Activated CD4-positive, alpha-beta T cell treated with anti-CD3 and anti-CD28 coated beads for 36 hours (primary cell): ENCODE measurements around the gene ZNF584. TPM values are rescaled to one million over a fixed set of nuclear protein-coding genes. Genes with fewer than 3 reads are reported as not detected.
"Not testable (repeated sequence)": the region's sequence is repeated elsewhere in the genome, so short reads cannot be mapped to it uniquely, and the experiment has no call there.

ENCODE experiments used
- ATAC-seq: fragments of 200-7000 bp; cut with Tn5 transposase; one replicate; pipeline ENCODE4 v1.10.0; 2021; ENCODE audit warnings: mild to moderate bottlenecking, moderate library complexity
- CTCF ChIA-PET: fragments of 350-600 bp; sonication (Branson Sonifier 250); formaldehyde crosslinking; loops from one replicate; lab custom pipeline; 2021; ENCODE audit warnings: antibody characterized with exemption; lab: Charles Lee
- POLR2A ChIA-PET: fragments of 350-600 bp; sonication (Branson Sonifier 250); formaldehyde crosslinking; loops from one replicate; lab custom pipeline; 2021; ENCODE audit warnings: antibody characterized with exemption, inconsistent platforms; lab: Charles Lee
- DNase-seq: peaks from one replicate; pipeline ENCODE4 v3.0.0-alpha.2; 2020
- H3K27ac Mint-ChIP-seq: one replicate; pipeline ENCODE4 v1.8.0; 2021; ENCODE audit warnings: mixed read lengths
- H3K27me3 Mint-ChIP-seq: one replicate; pipeline ENCODE4 v1.8.0; 2021; ENCODE audit warnings: mixed read lengths
- H3K36me3 Mint-ChIP-seq: one replicate; pipeline ENCODE4 v1.8.0; 2021; ENCODE audit warnings: low read depth, mixed read lengths
- H3K4me1 Mint-ChIP-seq: one replicate; pipeline ENCODE4 v1.8.0; 2021; ENCODE audit warnings: mixed read lengths
- H3K4me3 Mint-ChIP-seq: one replicate; pipeline ENCODE4 v1.8.0; 2021; ENCODE audit warnings: mild to moderate bottlenecking, moderate library complexity, mixed read lengths
- H3K9me3 Mint-ChIP-seq: one replicate; pipeline ENCODE4 v1.8.0; 2021; ENCODE audit warnings: low read depth, mixed read lengths
- intact Hi-C, 2 experiments: fragments of 100-400 bp; cut with DNase I in 1 of 2; cut with micrococcal nuclease in 1 of 2; formaldehyde crosslinking; loops; one replicate each; pipeline versions ENCODE4 v1.14.2 to v1.15.1; 2022 to 2024; cut with DNase I, micrococcal nuclease
- total RNA-seq, 2 experiments: library from RNA; stranded (reverse); gene quantifications; one replicate each; pipeline ENCODE4 v1.2.3, GENCODE V29; 2021

The ZNF584 gene
- total RNA-seq, 2 experiments from 2014 or later = 9.9 to 11.2 TPM

- DNase-seq (peak; percentile 43), ATAC-seq (peak; percentile 9)
- Mint-ChIP-seq H3K9me3 (no peaks in the 10 kb centered on the region), H3K36me3 (peaks cover 11% of the 10 kb centered on the region), H3K4me1 (peaks cover 29% of the 10 kb centered on the region), H3K27ac (peak overlapping the region; percentile 92), H3K4me3 (peak overlapping the region; percentile 84), H3K27me3 (no peaks in the 10 kb centered on the region)
- CTCF ChIA-PET = interaction anchor here (1.0 kb wide), 1 partner anchor 45 kb away, joined by 4 read pairs; the partner anchor contains the start of gene ZNF497
- POLR2A ChIA-PET = interaction anchor here (0.7 to 1.0 kb wide), 2 partner anchors 45 to 112 kb away, joined by 3 to 4 read pairs; partner anchors contain the start of gene ZBTB45
- intact Hi-C loops = loop anchor here (1.0 to 10.0 kb wide), 19 partner anchors 20 to 775 kb away; partner anchors contain the start of genes RPS5 (in 2 of the 2), ZNF132 (in 2 of the 2), ZNF8 (in 2 of the 2) and ERVK3-1 (in 1 of the 2)
Measured at GRCh38 chr19:58407658-58408151, 744 bp upstream of the ZNF584 start.

DNA sequence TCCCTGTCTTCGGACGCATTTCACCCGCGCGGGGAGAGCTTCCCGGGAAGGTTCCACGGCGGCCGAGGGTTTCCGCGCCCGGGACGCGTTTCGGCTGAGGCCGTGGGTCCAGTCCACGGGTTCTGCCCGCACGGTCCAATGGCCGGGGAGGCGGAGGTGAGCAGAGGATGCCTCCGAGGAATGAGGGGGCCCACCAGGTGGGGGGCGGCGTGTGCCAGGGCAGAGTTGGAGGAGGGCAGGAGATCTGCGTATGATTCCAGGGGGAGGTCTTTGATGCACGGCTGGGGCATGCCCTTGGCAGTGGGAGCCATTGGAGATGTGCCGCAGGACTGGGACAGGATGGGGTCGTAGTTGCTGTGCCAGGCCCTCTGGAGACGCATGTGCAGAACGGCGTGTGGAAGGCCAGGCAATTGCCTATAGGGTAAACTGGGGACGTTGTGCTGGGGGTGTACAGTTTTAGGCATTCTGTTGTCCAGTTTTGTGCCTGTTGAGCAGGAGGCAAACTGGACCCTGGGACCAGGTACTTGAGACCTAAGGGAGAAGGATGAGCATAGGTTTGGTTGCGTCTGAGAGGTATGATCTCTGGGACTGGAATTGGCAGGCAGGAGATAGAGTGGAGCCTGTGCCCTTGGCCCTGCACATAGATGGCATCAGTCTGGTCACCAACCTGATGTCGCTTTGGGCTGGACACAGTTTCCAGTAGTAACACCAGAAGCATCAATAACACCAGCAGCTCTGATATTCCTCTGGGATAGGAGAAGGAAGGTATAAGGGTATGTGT is 751 bp downstream of the ZNF584 start:
- intact Hi-C loops = loop anchor here in 1 of 2 experiments (2.0 to 10.0 kb wide), 4 partner anchors 22 to 777 kb away; partner anchors contain the start of genes RPS5, ZNF211, ZNF274 and ZNF324
- DNase-seq = peak; percentile 63
- POLR2A ChIA-PET = interaction anchor here (0.7 to 1.0 kb wide), 4 partner anchors 27 to 111 kb away, joined by 4 to 5 read pairs (median 4); partner anchors contain the start of gene ZBTB45
- peak overlapping the region; percentile 58 for H3K27ac Mint-ChIP-seq
- peaks cover 14% of the 10 kb centered on the region for H3K36me3 Mint-ChIP-seq
- H3K4me3 Mint-ChIP-seq = peak overlapping the region; percentile 84
- CTCF ChIA-PET = interaction anchor here (0.6 to 1.0 kb wide), 3 partner anchors 47 to 144 kb away, joined by 3 to 4 read pairs (median 3); partner anchors contain the start of gene ZNF497
- peak; percentile 18 for ATAC-seq
- peaks cover 26% of the 10 kb centered on the region for H3K4me1 Mint-ChIP-seq
- no peaks in the 10 kb centered on the region for H3K27me3 Mint-ChIP-seq
- no peaks in the 10 kb centered on the region for H3K9me3 Mint-ChIP-seq

GRCh38 chr19:58416604-58417003 is 8.2 kb downstream of the ZNF584 start:
- Mint-ChIP-seq H3K36me3 (peaks cover 53% of the 10 kb centered on the region), H3K27ac (no peak overlapping the region), H3K4me1 (no peaks in the 10 kb centered on the region), H3K27me3 (no peaks in the 10 kb centered on the region), H3K4me3 (no peak overlapping the region), H3K9me3 (no peaks in the 10 kb centered on the region)
- ChIA-PET CTCF (interaction anchor here (0.5 kb wide), 1 partner anchor 245 kb away, joined by 3 read pairs; no protein-coding TSS in a partner anchor), POLR2A (no interaction called here)
- DNase-seq (no peak), ATAC-seq (no peak)
- intact Hi-C loops = no loop called here

- POLR2A ChIA-PET = no interaction called here
- CTCF ChIA-PET = no interaction called here
- no peak overlapping the region for H3K27ac Mint-ChIP-seq
- peaks cover 54% of the 10 kb centered on the region for H3K36me3 Mint-ChIP-seq
- no peak overlapping the region for H3K4me3 Mint-ChIP-seq
- intact Hi-C loops = no loop called here
- no peaks in the 10 kb centered on the region for H3K9me3 Mint-ChIP-seq
- H3K27me3 Mint-ChIP-seq = no peaks in the 10 kb centered on the region
- no peaks in the 10 kb centered on the region for H3K4me1 Mint-ChIP-seq
- ATAC-seq (no peak), DNase-seq (no peak)
Measured at GRCh38 chr19:58417071-58417470, 8.6 kb downstream of the ZNF584 start.

DNA sequence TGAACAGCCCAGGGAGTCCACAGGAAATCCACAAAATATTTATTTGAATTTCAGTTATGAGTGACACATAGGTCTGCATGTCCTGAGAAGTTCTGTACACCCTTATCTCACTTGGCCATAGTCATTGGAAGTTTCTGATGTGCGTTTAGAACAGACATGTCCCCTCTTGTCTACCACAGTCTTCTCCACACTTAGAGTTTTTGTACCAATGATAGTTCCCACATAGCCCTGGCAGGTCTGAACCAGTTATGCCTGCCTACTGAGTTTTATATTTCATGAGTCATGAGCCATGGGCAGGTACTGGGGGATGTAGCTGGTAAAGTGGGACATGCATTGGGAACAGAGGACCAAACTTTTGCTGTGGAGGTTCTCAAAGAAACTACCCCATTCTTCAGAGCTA is 20.2 kb downstream of the ZNF584 start:
- no peaks in the 10 kb centered on the region for H3K27me3 Mint-ChIP-seq
- ATAC-seq (no peak), DNase-seq (no peak)
- intact Hi-C loops = no loop called here
- H3K36me3 Mint-ChIP-seq = peaks cover 40% of the 10 kb centered on the region
- ChIA-PET POLR2A (no interaction called here), CTCF (no interaction called here)
- peaks cover 45% of the 10 kb centered on the region for H3K9me3 Mint-ChIP-seq
- H3K27ac Mint-ChIP-seq = no peak overlapping the region
- no peaks in the 10 kb centered on the region for H3K4me1 Mint-ChIP-seq
- H3K4me3 Mint-ChIP-seq = no peak overlapping the region

DNA sequence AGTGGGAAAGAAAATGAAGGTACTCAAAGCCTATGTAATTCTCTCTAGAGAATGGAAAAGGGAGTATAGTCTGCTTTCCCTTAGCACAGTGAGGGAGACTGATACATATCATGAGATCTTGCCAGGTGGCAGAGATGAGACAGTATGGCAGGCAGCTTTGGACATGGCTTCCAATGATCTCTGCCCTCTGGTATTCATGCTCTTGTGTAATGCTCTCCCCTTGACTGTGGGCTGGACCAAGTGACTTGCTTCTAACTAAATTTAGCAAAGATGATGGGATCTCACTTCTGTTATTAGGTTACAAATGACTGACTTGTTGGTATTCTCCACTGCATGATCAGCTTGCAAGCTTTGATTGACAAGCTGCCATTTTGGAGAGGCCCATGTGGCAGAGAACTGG is 21.3 kb downstream of the ZNF584 start:
- ATAC-seq (no peak), DNase-seq (no peak)
- H3K27ac Mint-ChIP-seq = no peak overlapping the region
- POLR2A ChIA-PET = no interaction called here
- intact Hi-C loops = no loop called here
- H3K9me3 Mint-ChIP-seq = peaks cover 52% of the 10 kb centered on the region
- CTCF ChIA-PET = no interaction called here
- H3K36me3 Mint-ChIP-seq = peaks cover 51% of the 10 kb centered on the region
- no peaks in the 10 kb centered on the region for H3K4me1 Mint-ChIP-seq
- no peak overlapping the region for H3K4me3 Mint-ChIP-seq
- no peaks in the 10 kb centered on the region for H3K27me3 Mint-ChIP-seq

DNA sequence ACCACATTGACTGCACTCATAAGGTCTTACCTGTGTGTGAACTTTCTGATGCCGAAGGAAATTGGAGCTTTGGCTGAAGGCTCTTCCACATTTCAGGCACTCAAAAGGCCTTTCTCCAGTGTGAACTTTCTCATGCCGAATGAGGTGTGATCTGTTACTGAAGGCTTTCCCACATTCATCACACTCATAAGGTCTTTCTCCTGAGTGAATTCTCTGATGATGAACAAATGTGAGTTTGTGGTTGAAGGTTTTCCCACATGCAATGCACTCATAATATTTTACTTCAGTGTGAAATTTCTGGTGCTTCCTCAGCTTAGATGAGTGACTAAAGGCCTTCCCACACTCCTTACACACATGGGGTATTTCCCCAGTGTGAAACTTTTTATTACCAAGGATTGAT is 25.8 kb downstream of the ZNF584 start:
- no peak overlapping the region for H3K27ac Mint-ChIP-seq
- no peak for ATAC-seq
- peaks cover 63% of the 10 kb centered on the region for H3K9me3 Mint-ChIP-seq
- intact Hi-C loops = no loop called here
- H3K4me3 Mint-ChIP-seq = no peak overlapping the region
- no peak for DNase-seq
- CTCF ChIA-PET = no interaction called here
- H3K27me3 Mint-ChIP-seq = no peaks in the 10 kb centered on the region
- H3K36me3 Mint-ChIP-seq = peaks cover 91% of the 10 kb centered on the region
- peaks cover 14% of the 10 kb centered on the region for H3K4me1 Mint-ChIP-seq
- POLR2A ChIA-PET = no interaction called here

DNA sequence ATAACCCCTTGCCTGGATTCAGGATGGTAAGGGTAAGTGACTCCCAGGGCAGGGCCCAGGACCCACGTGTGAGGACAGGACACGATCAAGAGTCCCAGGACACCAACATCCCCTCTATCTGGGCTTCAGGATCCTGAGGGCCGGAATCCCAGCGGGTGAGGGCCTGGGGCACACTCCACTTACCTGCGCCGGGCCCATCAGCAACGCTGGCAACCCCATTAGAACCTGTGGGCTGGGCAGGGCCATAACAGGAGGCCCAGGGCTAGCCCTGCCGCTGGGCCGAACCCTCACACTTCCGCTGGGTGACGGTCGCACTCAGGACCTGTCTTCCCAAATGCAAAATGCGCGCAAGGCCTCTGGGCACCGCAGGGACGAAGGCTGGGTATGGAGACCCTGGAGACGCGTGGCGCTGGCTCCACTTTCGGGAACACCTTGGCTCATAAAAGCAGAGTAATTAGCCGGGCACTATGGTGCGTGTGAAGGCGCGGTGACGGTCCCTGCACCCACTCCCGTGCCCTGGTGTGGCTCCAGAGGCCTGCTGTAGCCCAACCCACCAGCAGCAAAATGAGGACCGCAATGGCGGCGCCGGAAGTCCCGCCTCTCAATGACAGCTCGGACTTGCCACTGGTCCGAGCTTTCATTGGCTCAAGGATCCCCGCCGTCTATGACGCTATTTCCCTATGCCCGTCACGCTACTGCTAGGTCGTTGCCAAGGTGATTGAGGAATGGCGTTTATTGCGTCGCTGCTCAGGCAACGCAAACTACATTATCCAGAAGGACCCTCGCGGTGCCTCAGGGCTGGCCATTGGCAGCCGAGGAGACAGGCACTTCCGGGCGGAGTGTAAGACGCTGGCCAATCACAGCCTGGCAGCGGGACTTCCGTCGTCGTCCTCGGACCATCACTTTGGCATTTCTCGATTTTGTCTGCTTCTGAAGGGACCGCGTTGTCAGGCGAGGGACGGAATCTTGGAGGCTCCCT is 31.4 kb downstream of the ZNF584 start, which contains the start of gene ZNF132:
TSS of gene ZNF132 (minus strand) at position 578 of the 979 bp plus-strand sequence. CDS start at position 246, 332 bp downstream.
- Mint-ChIP-seq H3K27me3 (no peaks in the 10 kb centered on the region), H3K36me3 (peaks cover 50% of the 10 kb centered on the region), H3K9me3 (peaks cover 38% of the 10 kb centered on the region), H3K4me1 (peaks cover 29% of the 10 kb centered on the region), H3K4me3 (peak within 1 kb of the TSS; percentile 82), H3K27ac (peak within 1 kb of the TSS; percentile 95)
- DNase-seq = peak; percentile 96
- intact Hi-C loops = loop anchor here (1.0 to 5.0 kb wide), 22 partner anchors 11 to 1159 kb away; partner anchors contain the start of genes ZNF324B (in 2 of the 2), ZNF584 (in 2 of the 2), ZNF837 (in 2 of the 2) and ERVK3-1 (in 1 of the 2)
- ChIA-PET POLR2A (interaction anchor here (0.6 to 1.6 kb wide), 2 partner anchors 12 to 36 kb away, joined by 3 to 5 read pairs; partner anchors contain the start of gene ZNF324B), CTCF (interaction anchor here (0.6 to 0.9 kb wide), 3 partner anchors 8 to 256 kb away, joined by 3 to 4 read pairs (median 3); no protein-coding TSS in a partner anchor)
- peak; percentile 98 for ATAC-seq

- H3K27me3 Mint-ChIP-seq = no peaks in the 10 kb centered on the region
- DNase-seq (no peak), ATAC-seq (no peak)
- H3K4me1 Mint-ChIP-seq = peaks cover 29% of the 10 kb centered on the region
- H3K36me3 Mint-ChIP-seq = peaks cover 43% of the 10 kb centered on the region
- ChIA-PET CTCF (interaction anchor here (0.6 to 0.9 kb wide), 2 partner anchors 9 to 257 kb away, joined by 3 to 4 read pairs; no protein-coding TSS in a partner anchor), POLR2A (interaction anchor here (0.6 to 1.6 kb wide), 2 partner anchors 11 to 35 kb away, joined by 3 to 5 read pairs; partner anchors contain the start of gene ZNF324B)
- H3K4me3 Mint-ChIP-seq = peak overlapping the region; percentile 82
- intact Hi-C loops = loop anchor here (1.0 to 5.0 kb wide), 22 partner anchors 11 to 1160 kb away; partner anchors contain the start of genes ZNF324B (in 2 of the 2), ZNF584 (in 2 of the 2), ZNF837 (in 2 of the 2) and ERVK3-1 (in 1 of the 2)
- H3K9me3 Mint-ChIP-seq = peaks cover 35% of the 10 kb centered on the region
- peak overlapping the region; percentile 95 for H3K27ac Mint-ChIP-seq
Measured at GRCh38 chr19:58440556-58440955, 32.1 kb downstream of the ZNF584 start.

- H3K27ac Mint-ChIP-seq, DNase-seq, ATAC-seq, H3K27me3 Mint-ChIP-seq, CTCF ChIA-PET, POLR2A ChIA-PET, H3K4me3 Mint-ChIP-seq: not testable (repeated sequence)
- intact Hi-C loops = loop anchor here (5.0 kb wide), 2 partner anchors 216 to 346 kb away; partner anchors contain the start of genes ZNF544 (in 1 of the 2) and ZSCAN18 (in 1 of the 2)
- Mint-ChIP-seq H3K9me3 (peaks cover 20% of the 10 kb centered on the region), H3K36me3 (peaks cover 22% of the 10 kb centered on the region), H3K4me1 (peaks cover 22% of the 10 kb centered on the region)
Measured at GRCh38 chr19:58442986-58443385, 34.5 kb downstream of the ZNF584 start.
